ENCODE results near the gene UNC13D. TPM values are rescaled to one million over a fixed set of nuclear protein-coding genes. Genes with fewer than 3 reads are reported as not detected.
"Not testable (repeated sequence)": the region's sequence is repeated elsewhere in the genome, so short reads cannot be mapped to it uniquely, and the experiment has no call there.

UNC13D gene
- total RNA-seq, 3 donors from 2014 or later: 18.4 to 40.2 (median 23.0) TPM

- TF ChIP-seq, protein P1, sequence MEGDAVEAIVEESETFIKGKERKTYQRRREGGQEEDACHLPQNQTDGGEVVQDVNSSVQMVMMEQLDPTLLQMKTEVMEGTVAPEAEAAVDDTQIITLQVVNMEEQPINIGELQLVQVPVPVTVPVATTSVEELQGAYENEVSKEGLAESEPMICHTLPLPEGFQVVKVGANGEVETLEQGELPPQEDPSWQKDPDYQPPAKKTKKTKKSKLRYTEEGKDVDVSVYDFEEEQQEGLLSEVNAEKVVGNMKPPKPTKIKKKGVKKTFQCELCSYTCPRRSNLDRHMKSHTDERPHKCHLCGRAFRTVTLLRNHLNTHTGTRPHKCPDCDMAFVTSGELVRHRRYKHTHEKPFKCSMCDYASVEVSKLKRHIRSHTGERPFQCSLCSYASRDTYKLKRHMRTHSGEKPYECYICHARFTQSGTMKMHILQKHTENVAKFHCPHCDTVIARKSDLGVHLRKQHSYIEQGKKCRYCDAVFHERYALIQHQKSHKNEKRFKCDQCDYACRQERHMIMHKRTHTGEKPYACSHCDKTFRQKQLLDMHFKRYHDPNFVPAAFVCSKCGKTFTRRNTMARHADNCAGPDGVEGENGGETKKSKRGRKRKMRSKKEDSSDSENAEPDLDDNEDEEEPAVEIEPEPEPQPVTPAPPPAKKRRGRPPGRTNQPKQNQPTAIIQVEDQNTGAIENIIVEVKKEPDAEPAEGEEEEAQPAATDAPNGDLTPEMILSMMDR (IDR thresholded peaks at IDR 0.05): no peak
- H3K4me3 ChIP-seq: no peak overlapping the region
- H3K4me1 ChIP-seq (ENCODE audit: low read depth): peaks cover 31% of the 10 kb centered on the region
Observed at GRCh38 chr17:75869282-75870141, 25.3 kb upstream of the UNC13D start.

GRCh38 chr17:75868730-75869281 lies 24.6 kb upstream of the UNC13D start:
- H3K9me3 ChIP-seq; DNase-seq; intact Hi-C loops (cut with DNase I, micrococcal nuclease); ATAC-seq; H3K36me3 ChIP-seq (ENCODE audit: low read depth); H3K4me3 ChIP-seq: not testable (repeated sequence)
- peaks cover 32% of the 10 kb centered on the region for H3K4me1 ChIP-seq (ENCODE audit: low read depth)

More at GRCh38 chr17:75869282-75870141, 25.3 kb upstream of the UNC13D start:
- Histone ChIP-seq H3K36me3 (ENCODE audit: low read depth) (no peaks in the 10 kb centered on the region), H3K9me3 (no peaks in the 10 kb centered on the region)
- ATAC-seq: peak; percentile 68
- peak; percentile 64 to 84 (median 79) for DNase-seq
- intact Hi-C loops (cut with DNase I, micrococcal nuclease): no loop called here

DNA sequence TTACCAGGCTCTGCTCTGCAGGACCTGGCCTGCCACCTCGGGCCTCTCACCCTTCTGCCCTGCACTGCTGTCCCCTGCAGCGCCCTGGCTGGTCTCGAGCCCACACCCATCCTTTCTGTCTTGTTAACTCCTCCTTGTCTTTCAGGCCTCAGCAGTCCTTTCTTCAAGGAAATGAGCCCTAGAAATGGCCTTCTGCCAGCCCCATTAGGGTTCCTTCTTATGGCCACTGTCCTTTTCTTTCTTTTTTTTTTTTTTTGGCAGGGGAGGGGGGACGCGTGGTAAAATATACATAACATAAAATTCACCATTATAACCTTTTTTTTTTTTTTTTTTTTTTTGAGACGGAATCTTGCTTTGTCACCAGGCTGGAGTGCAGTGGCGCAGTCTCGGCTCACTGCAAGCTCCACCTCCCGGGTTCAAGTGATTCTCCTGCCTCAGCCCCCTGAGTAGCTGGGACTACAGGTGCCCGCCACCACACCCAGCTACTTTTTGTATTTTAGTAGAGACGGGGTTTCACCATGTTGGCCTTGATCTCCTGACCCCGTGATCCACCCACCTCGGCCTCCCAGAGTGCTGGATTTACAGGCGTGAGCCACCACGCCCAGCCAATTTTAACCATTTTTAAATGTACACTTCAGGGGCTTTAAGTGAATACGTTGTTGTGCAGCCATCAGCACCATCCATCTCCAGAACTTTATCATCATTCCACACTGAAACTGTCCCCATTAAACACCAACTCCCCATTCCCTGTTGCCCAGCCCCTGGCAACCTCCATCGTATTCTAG lies 21.4 kb upstream of the UNC13D start:
- intact Hi-C loops (cut with DNase I, micrococcal nuclease): not testable (repeated sequence)

GRCh38 chr17:75864887-75865286 lies 20.7 kb upstream of the UNC13D start:
- H3K4me1 ChIP-seq (ENCODE audit: low read depth): peaks cover 20% of the 10 kb centered on the region
- ATAC-seq; DNase-seq; H3K4me3 ChIP-seq; H3K9me3 ChIP-seq; intact Hi-C loops (cut with DNase I, micrococcal nuclease); H3K36me3 ChIP-seq (ENCODE audit: low read depth): not testable (repeated sequence)

More for the DNA sequence above, 21.4 kb upstream of the UNC13D start:
- not testable (repeated sequence) for ATAC-seq; H3K36me3 ChIP-seq (ENCODE audit: low read depth); H3K9me3 ChIP-seq; DNase-seq; H3K4me3 ChIP-seq
- H3K4me1 ChIP-seq (ENCODE audit: low read depth): peaks cover 20% of the 10 kb centered on the region

DNA sequence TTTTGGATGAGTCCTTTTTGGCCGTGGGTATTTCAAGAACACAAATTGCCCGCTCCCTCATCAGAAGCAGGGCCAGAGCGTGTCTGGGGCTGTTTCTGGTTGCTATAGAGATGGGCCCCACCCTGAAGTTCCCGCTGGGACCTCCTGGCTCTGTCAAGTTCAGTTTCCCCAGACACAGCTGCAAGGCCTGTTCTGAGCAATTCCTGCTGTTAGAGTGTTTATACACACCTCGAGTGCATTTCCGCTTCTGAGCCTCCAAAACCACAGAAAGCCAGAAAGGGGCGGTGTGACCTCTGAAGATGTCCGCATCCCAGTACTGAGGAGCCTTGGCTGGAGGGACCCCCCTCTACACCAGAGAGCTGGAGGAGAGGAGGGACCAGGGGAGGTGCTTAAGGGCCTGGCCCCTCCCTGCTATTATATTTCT lies 20.3 kb upstream of the UNC13D start:
- peak; percentile 51 to 72 (median 67) for DNase-seq
- H3K9me3 ChIP-seq: no peaks in the 10 kb centered on the region
- peak; percentile 71 for ATAC-seq
- H3K36me3 ChIP-seq (ENCODE audit: low read depth): no peaks in the 10 kb centered on the region
- no peak overlapping the region for H3K4me3 ChIP-seq
- TF ChIP-seq, protein P1 (IDR thresholded peaks at IDR 0.05): no peak
- H3K4me1 ChIP-seq (ENCODE audit: low read depth): peaks cover 17% of the 10 kb centered on the region
- intact Hi-C loops (cut with DNase I, micrococcal nuclease): no loop called here

- H3K4me1 ChIP-seq (ENCODE audit: low read depth): peaks cover 15% of the 10 kb centered on the region
- intact Hi-C loops (cut with DNase I, micrococcal nuclease): no loop called here
- no peaks in the 10 kb centered on the region for H3K9me3 ChIP-seq
- TF ChIP-seq, protein P1 (IDR thresholded peaks at IDR 0.05): no peak
- H3K36me3 ChIP-seq (ENCODE audit: low read depth): no peaks in the 10 kb centered on the region
- ATAC-seq: no peak
- no peak overlapping the region for H3K4me3 ChIP-seq
- no peak for DNase-seq
Observed at GRCh38 chr17:75861927-75862317, 17.7 kb upstream of the UNC13D start.

DNA sequence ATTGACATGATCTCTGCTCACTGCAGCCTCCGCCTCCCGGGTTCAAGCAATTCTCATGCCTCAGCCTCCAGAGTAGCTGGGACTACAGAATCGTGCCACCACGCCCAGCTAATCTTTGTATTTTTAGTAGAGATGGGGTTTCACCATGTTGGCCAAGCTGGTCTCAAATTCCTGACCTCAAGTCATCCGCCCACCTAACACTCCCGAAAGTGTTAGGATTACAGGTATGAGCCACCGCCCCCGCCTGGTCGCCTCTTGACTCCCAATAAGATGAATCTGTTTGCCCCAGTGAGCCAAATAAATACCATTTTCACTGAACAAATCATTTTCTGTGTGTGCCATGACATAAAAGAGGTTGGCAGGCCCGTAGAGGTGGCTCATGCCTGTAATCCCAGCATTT lies 15.2 kb upstream of the UNC13D start:
- H3K4me3 ChIP-seq; H3K36me3 ChIP-seq (ENCODE audit: low read depth); DNase-seq; intact Hi-C loops (cut with DNase I, micrococcal nuclease); H3K4me1 ChIP-seq (ENCODE audit: low read depth); H3K9me3 ChIP-seq; ATAC-seq: not testable (repeated sequence)

All from mucosa of descending colon (tissue), 3 donors.